WTC11 (cell line): ENCODE data around the gene DMPK. TPM values are rescaled to one million over a fixed set of nuclear protein-coding genes. Genes with fewer than 3 reads are reported as not detected.

Experiments
- ATAC-seq: fragments of 200-7000 bp; cut with Tn5 transposase; 2 replicates; pipeline ENCODE4 v1.10.0; 2021; ENCODE audit warnings: mild to moderate bottlenecking, moderate library complexity
- CTCF ChIA-PET: fragments of 300-600 bp; sonication (Branson Sonifier 250); formaldehyde crosslinking; loops from one replicate; lab custom pipeline; 2021; ENCODE audit warnings: antibody characterized with exemption; lab: Charles Lee
- POLR2A ChIA-PET: fragments of 350-600 bp; sonication (Branson Sonifier 250); formaldehyde crosslinking; loops from one replicate; lab custom pipeline; 2021; ENCODE audit warnings: antibody characterized with exemption; lab: Charles Lee
- DNase-seq: peaks from one replicate; pipeline ENCODE4 v3.0.0; 2021; ENCODE audit warnings: low spot score
- H3K27ac Mint-ChIP-seq: 2 replicates; pipeline ENCODE4 v1.8.0; 2021; ENCODE audit warnings: mixed read lengths
- H3K27me3 Mint-ChIP-seq: 2 replicates; pipeline ENCODE4 v1.8.0; 2021; ENCODE audit warnings: low read depth, mild to moderate bottlenecking, moderate library complexity, mixed read lengths
- H3K36me3 Mint-ChIP-seq: 2 replicates; pipeline ENCODE4 v1.8.0; 2021; ENCODE audit warnings: mixed read lengths
- H3K4me1 Mint-ChIP-seq: 2 replicates; pipeline ENCODE4 v1.8.0; 2022; ENCODE audit warnings: mixed read lengths
- H3K4me3 Mint-ChIP-seq: 2 replicates; pipeline ENCODE4 v1.8.0; 2021; ENCODE audit warnings: mild to moderate bottlenecking, moderate library complexity, mixed read lengths
- H3K9me3 Mint-ChIP-seq: 2 replicates; pipeline ENCODE4 v1.8.0; 2021; ENCODE audit warnings: mixed read lengths
- AR ChIP-seq: fragments of 250-450 bp; sonication (Bioruptor Pico); IDR thresholded peaks from 2 replicates; pipeline ENCODE4 v1.9.0; 2021; ENCODE audit warnings: mild to moderate bottlenecking
- JAZF1 ChIP-seq: fragments of 250-450 bp; sonication (Bioruptor Pico); IDR thresholded peaks from 2 replicates; pipeline ENCODE4 v1.9.0; 2021; ENCODE audit warnings: moderate library complexity, mild to moderate bottlenecking, inconsistent platforms
- NFATC4 ChIP-seq: fragments of 250-450 bp; sonication (Bioruptor Pico); IDR thresholded peaks from 2 replicates; pipeline ENCODE4 v1.9.0; 2021; ENCODE audit warnings: mild to moderate bottlenecking
- RORB ChIP-seq: fragments of 250-450 bp; sonication (Bioruptor Pico); IDR thresholded peaks from 2 replicates; pipeline ENCODE4 v1.9.0; 2021; ENCODE audit warnings: mild to moderate bottlenecking
- STAT6 ChIP-seq: sonication (generic); formaldehyde crosslinking; conservative IDR thresholded peaks from 2 replicates; pipeline ENCODE4 v1.8.1; 2023; ENCODE audit warnings: mild to moderate bottlenecking, low read depth, missing genetic modification reagents, moderate library complexity
- ZNF121 ChIP-seq: sonication (generic); formaldehyde crosslinking; IDR thresholded peaks from 2 replicates; pipeline ENCODE4 v1.8.0; 2023; ENCODE audit warnings: missing genetic modification reagents
- ZNF219 ChIP-seq: sonication (generic); formaldehyde crosslinking; IDR thresholded peaks from 2 replicates; pipeline ENCODE4 v1.8.0; 2023; ENCODE audit warnings: missing genetic modification reagents, mild to moderate bottlenecking, borderline replicate concordance
- ZNF416 ChIP-seq: fragments of 250-450 bp; sonication (Bioruptor Pico); IDR thresholded peaks from 2 replicates; pipeline ENCODE4 v1.9.0; 2021; ENCODE audit warnings: mild to moderate bottlenecking, inconsistent platforms
- ZNF512 ChIP-seq: sonication (generic); formaldehyde crosslinking; IDR thresholded peaks from 2 replicates; pipeline ENCODE4 v1.8.1; 2022; ENCODE audit warnings: missing genetic modification reagents, borderline replicate concordance
- total RNA-seq: library from RNA; stranded (reverse); gene quantifications from 3 replicates; pipeline ENCODE4 v1.2.3, GENCODE V29; 2021

Gene DMPK
- total RNA-seq, 1 experiment from 2014 or later: 42.7 TPM

- TF ChIP-seq ZNF219 (peak; percentile 14; the same call in 1 of the 2 replicates), ZNF416 (CRISPR knock-in tag) (peak; percentile 88; the same call in 1 of the 2 replicates), NFATC4 (CRISPR knock-in tag) (no peak)
Measured at GRCh38 chr19:45792470-45793177, 10.3 kb upstream of the DMPK start, which contains the start of gene DMWD (continued).

GRCh38 chr19:45791744-45792469, 9.6 kb upstream of the DMPK start:
- no peak; the same call in 1 of the 2 replicates for ATAC-seq
- ChIA-PET POLR2A (interaction anchor here (1.2 kb wide), 1 partner anchor 9 kb away, joined by 6 read pairs; the partner anchor contains the start of gene DMPK), CTCF (interaction anchor here (0.9 to 4.9 kb wide), 5 partner anchors 9 to 72 kb away, joined by 3 to 43 read pairs (median 12); partner anchors contain the start of genes DMPK, FOXA3, SIX5 and SYMPK)

More at GRCh38 chr19:45791744-45792469, 9.6 kb upstream of the DMPK start:
- DNase-seq: no peak
- Mint-ChIP-seq H3K4me1 (peaks cover 17% of the 10 kb centered on the region), H3K36me3 (peaks cover 27% of the 10 kb centered on the region), H3K9me3 (no peaks in the 10 kb centered on the region), H3K27ac (peak overlapping the region; percentile 61), H3K27me3 (peaks cover 30% of the 10 kb centered on the region), H3K4me3 (peak overlapping the region; percentile 91)
- TF ChIP-seq ZNF121 (CRISPR knock-in tag) (no peak), AR (no peak), JAZF1 (CRISPR knock-in tag) (no peak), ZNF512 (no peak), STAT6 (no peak), RORB (no peak)
